ENCODE data around the gene CMIP. TPM values are rescaled to one million over a fixed set of nuclear protein-coding genes. Genes with fewer than 3 reads are reported as not detected.

The CMIP gene
- total and polyA plus RNA-seq, 10 of the 15 experiments (the other 5 are each of a cell fraction or from before 2014, with no cell fraction given): 1.2 to 43.2 (median 4.4) TPM

GRCh38 chr16:81606039-81606438, 161.4 kb downstream of the CMIP start:
- peaks cover 3 to 13% of the 10 kb centered on the region in 2 experiments; a peak in 3 of 4 replicates for H3K36me3 ChIP-seq (ENCODE audit: control insufficient read depth in 2 of 2, insufficient read depth in 2 of 2, low read length in 1 of 2)
- no peak overlapping the region for H3K4me3 ChIP-seq
- CTCF ChIA-PET: no interaction called here
- RAD21 ChIA-PET (ENCODE audit: unreplicated experiment): no interaction called here
- POLR2A ChIA-PET: no interaction called here
- FAIRE-seq (no peak), ATAC-seq (no peak), DNase-seq (ENCODE audit: low read depth, low spot score) (no peak)
- SMC1A ChIA-PET (ENCODE audit: uncharacterized antibody, unreplicated experiment): no interaction called here
- H3K79me2 ChIP-seq (ENCODE audit: control insufficient read depth, insufficient read depth, low read length): no peaks in the 10 kb centered on the region; the same call in 1 of the 2 replicates
- intact Hi-C loops (cut with micrococcal nuclease; ENCODE audit: unreplicated experiment): loop anchor here (5.0 kb wide), 1 partner anchor 84 kb away; no protein-coding TSS in a partner anchor
- in situ Hi-C loops (cut with MboI): no loop called here
- WGBS (ENCODE audit: insufficient coverage, insufficient replicate concordance, low lambda C conversion rate, missing lambda C conversion rate): 81% methylated on average over 4 of the region's 4 CpGs
- H3K9me3 ChIP-seq (replicated peaks; ENCODE audit: control insufficient read depth, insufficient read depth, low read length): no peaks in the 10 kb centered on the region
- peaks cover 9% of the 10 kb centered on the region; the same call in 1 of the 2 replicates for H3K4me1 ChIP-seq (ENCODE audit: control insufficient read depth, insufficient read depth, low read length)
- no peak for TF ChIP-seq HCFC1 (IDR thresholded peaks at IDR 0.05; ENCODE audit: low read length)
- TF ChIP-seq, protein P1, sequence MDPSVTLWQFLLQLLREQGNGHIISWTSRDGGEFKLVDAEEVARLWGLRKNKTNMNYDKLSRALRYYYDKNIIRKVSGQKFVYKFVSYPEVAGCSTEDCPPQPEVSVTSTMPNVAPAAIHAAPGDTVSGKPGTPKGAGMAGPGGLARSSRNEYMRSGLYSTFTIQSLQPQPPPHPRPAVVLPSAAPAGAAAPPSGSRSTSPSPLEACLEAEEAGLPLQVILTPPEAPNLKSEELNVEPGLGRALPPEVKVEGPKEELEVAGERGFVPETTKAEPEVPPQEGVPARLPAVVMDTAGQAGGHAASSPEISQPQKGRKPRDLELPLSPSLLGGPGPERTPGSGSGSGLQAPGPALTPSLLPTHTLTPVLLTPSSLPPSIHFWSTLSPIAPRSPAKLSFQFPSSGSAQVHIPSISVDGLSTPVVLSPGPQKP (IDR thresholded peaks at IDR 0.05; ENCODE audit: low read depth, low read length): no peak
- TF ChIP-seq HDAC6 (IDR thresholded peaks at IDR 0.05; ENCODE audit: unreplicated experiment): no peak
- TF ChIP-seq RELB (IDR thresholded peaks at IDR 0.05; ENCODE audit: low read depth): no peak
- TF ChIP-seq YY1 (IDR thresholded peaks at IDR 0.05; ENCODE audit: low read depth, low read length): no peak
- TF ChIP-seq ATF3 (IDR thresholded peaks at IDR 0.05; ENCODE audit: borderline replicate concordance, extremely low read depth, low read depth, low read length): no peak
- TF ChIP-seq ZBED1 (IDR thresholded peaks at IDR 0.05; ENCODE audit: borderline replicate concordance): no peak
- no peak for TF ChIP-seq SMC3 (IDR thresholded peaks at IDR 0.05; ENCODE audit: borderline replicate concordance, low read length)
- TF ChIP-seq RBBP5 (conservative IDR thresholded peaks at IDR 0.05): no peak
- no peak for TF ChIP-seq ESRRA (IDR thresholded peaks at IDR 0.05; ENCODE audit: low read length)
- TF ChIP-seq, protein P2, sequence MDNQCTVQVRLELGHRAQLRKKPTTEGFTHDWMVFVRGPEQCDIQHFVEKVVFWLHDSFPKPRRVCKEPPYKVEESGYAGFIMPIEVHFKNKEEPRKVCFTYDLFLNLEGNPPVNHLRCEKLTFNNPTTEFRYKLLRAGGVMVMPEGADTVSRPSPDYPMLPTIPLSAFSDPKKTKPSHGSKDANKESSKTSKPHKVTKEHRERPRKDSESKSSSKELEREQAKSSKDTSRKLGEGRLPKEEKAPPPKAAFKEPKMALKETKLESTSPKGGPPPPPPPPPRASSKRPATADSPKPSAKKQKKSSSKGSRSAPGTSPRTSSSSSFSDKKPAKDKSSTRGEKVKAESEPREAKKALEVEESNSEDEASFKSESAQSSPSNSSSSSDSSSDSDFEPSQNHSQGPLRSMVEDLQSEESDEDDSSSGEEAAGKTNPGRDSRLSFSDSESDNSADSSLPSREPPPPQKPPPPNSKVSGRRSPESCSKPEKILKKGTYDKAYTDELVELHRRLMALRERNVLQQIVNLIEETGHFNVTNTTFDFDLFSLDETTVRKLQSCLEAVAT (IDR thresholded peaks at IDR 0.05): no peak
- no peak for TF ChIP-seq MXI1 (IDR thresholded peaks at IDR 0.05; ENCODE audit: low read depth, low read length)
- no peak for TF ChIP-seq ZNF207 (IDR thresholded peaks at IDR 0.05; ENCODE audit: borderline replicate concordance)
- H2AFZ ChIP-seq (ENCODE audit: control insufficient read depth, low read depth, low read length): no peak overlapping the region
- H3K27me3 ChIP-seq (replicated peaks in 1 of 2; ENCODE audit: control insufficient read depth in 2 of 2, insufficient read depth in 2 of 2, low read length in 1 of 2): no peaks in the 10 kb centered on the region
- no peak overlapping the region for H3K27ac ChIP-seq (ENCODE audit: control insufficient read depth, insufficient read depth)
- 0 out of 2 replicates have a peak, but pooled peaks cover 2% of the 10 kb centered on the region for H4K20me1 ChIP-seq (ENCODE audit: control insufficient read depth, insufficient read depth)
- H3K9ac ChIP-seq (ENCODE audit: control insufficient read depth, insufficient read depth, low read length): no peak overlapping the region
- no TSS peak for BruUV-seq (replicated peaks)
- H3K4me2 ChIP-seq (ENCODE audit: control insufficient read depth, insufficient read depth): no peak overlapping the region

Data from GM12878 (cell line).